HEK293 (cell line): ENCODE measurements around the gene SCNN1G.

ENCODE experiments used
- CTCF ChIP-seq: fragments of 450-650 bp; formaldehyde crosslinking; IDR thresholded peaks from 2 replicates; pipeline ENCODE4 v1.5.1; 2016; ENCODE audit warnings: missing biosample characterization, missing genetic modification characterization
- ZBTB11 ChIP-seq: fragments of 450-650 bp; formaldehyde crosslinking; conservative IDR thresholded peaks from 2 replicates; pipeline ENCODE4 v1.5.1; 2016; ENCODE audit warnings: low read depth, missing biosample characterization, missing genetic modification characterization
- ZNF121 ChIP-seq: fragments of 450-650 bp; formaldehyde crosslinking; IDR thresholded peaks from 2 replicates; pipeline ENCODE4 v1.5.1; 2016; ENCODE audit warnings: missing biosample characterization, missing genetic modification characterization
- ZNF2 ChIP-seq: fragments of 450-650 bp; formaldehyde crosslinking; IDR thresholded peaks from 2 replicates; pipeline ENCODE4 v1.5.1; 2016; ENCODE audit warnings: missing biosample characterization, missing genetic modification characterization
- ZNF274 ChIP-seq, 2 experiments: fragments of 200-500 bp in 1 of 2; fragments of 450-650 bp in 1 of 2; sonication (Bioruptor generic) in 1 of 2; formaldehyde crosslinking in 1 of 2; IDR thresholded peaks; 2 replicates each; pipeline versions ENCODE4 v1.5.1 to v1.6.1; 2014 to 2016; ENCODE audit warnings: borderline replicate concordance in 1 of 2, inconsistent platforms in 1 of 2, low read length in 1 of 2, missing biosample characterization in 1 of 2, missing genetic modification characterization in 1 of 2
- ZNF555 ChIP-seq: fragments of 450-650 bp; formaldehyde crosslinking; conservative IDR thresholded peaks from 2 replicates; pipeline ENCODE4 v1.5.1; 2017; ENCODE audit warnings: missing biosample characterization, mild to moderate bottlenecking, missing genetic modification characterization, inconsistent platforms
- ZNF624 ChIP-seq: fragments of 450-650 bp; formaldehyde crosslinking; IDR thresholded peaks from 2 replicates; pipeline ENCODE4 v1.5.1; 2017; ENCODE audit warnings: missing biosample characterization, missing genetic modification characterization
- ZNF677 ChIP-seq: fragments of 450-650 bp; IDR thresholded peaks from 2 replicates; pipeline ENCODE4 v1.5.0; 2018; ENCODE audit warnings: missing biosample characterization, mild to moderate bottlenecking, missing genetic modification characterization, moderate library complexity
- ZNF76 ChIP-seq: fragments of 450-650 bp; formaldehyde crosslinking; IDR thresholded peaks from 2 replicates; pipeline ENCODE4; 2016; ENCODE audit warnings: low read depth, missing biosample characterization, missing genetic modification characterization, borderline replicate concordance
- ZSCAN30 ChIP-seq: fragments of 450-650 bp; IDR thresholded peaks from 2 replicates; pipeline ENCODE4 v1.5.1; 2018; ENCODE audit warnings: missing biosample characterization, mild to moderate bottlenecking, missing genetic modification characterization, moderate library complexity
- TF ChIP-seq, protein P1 (sequence below): fragments of 450-650 bp; formaldehyde crosslinking; IDR thresholded peaks from 2 replicates; pipeline ENCODE4 v1.5.1; 2016; ENCODE audit warnings: missing biosample characterization, missing genetic modification characterization, low read depth

GRCh38 chr16:23145186-23145585 is 37.4 kb upstream of the SCNN1G start:
- no peak for TF ChIP-seq ZBTB11 (tag by site-specific recombination)
- TF ChIP-seq CTCF (tag by site-specific recombination), result no peak
- no peak for TF ChIP-seq ZNF555
- TF ChIP-seq ZNF624 (tag by site-specific recombination), result no peak
- no peak for TF ChIP-seq ZNF274 (IDR thresholded peaks at IDR 0.05; ENCODE audit: low read length)
- TF ChIP-seq ZNF274 (tag by site-specific recombination; IDR thresholded peaks at IDR 0.05; ENCODE audit: borderline replicate concordance), result no peak
- no peak for TF ChIP-seq ZNF677
- TF ChIP-seq ZNF121 (tag by site-specific recombination), result no peak
- TF ChIP-seq, protein P1, sequence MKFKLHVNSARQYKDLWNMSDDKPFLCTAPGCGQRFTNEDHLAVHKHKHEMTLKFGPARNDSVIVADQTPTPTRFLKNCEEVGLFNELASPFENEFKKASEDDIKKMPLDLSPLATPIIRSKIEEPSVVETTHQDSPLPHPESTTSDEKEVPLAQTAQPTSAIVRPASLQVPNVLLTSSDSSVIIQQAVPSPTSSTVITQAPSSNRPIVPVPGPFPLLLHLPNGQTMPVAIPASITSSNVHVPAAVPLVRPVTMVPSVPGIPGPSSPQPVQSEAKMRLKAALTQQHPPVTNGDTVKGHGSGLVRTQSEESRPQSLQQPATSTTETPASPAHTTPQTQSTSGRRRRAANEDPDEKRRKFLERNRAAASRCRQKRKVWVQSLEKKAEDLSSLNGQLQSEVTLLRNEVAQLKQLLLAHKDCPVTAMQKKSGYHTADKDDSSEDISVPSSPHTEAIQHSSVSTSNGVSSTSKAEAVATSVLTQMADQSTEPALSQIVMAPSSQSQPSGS (tag by site-specific recombination), result no peak
- no peak for TF ChIP-seq ZNF76 (tag by site-specific recombination)
- TF ChIP-seq ZSCAN30 (tag by site-specific recombination), result no peak
- TF ChIP-seq ZNF2 (tag by site-specific recombination), result no peak
